CD4-positive, CD25-positive, alpha-beta regulatory T cell (primary cell): ENCODE measurements around the gene METTL26. TPM values are rescaled to one million over a fixed set of nuclear protein-coding genes. Genes with fewer than 3 reads are reported as not detected.

ENCODE experiments used
- ATAC-seq, 2 donors: fragments of 150-1000 bp; cut with Tn5 transposase; one replicate each; pipeline ENCODE4 v1.10.0; 2021; ENCODE audit warnings: low read depth in 2 of 2, moderate number of reproducible peaks in 2 of 2, moderate library complexity in 1 of 2
- DNase-seq, 3 donors: peaks; one replicate each; pipeline versions ENCODE4 v3.0.0 to v3.0.0-alpha.2; 2012 to 2022; ENCODE audit warnings: mixed read lengths in 1 of 3
- H3K27ac ChIP-seq: one replicate; pipeline ENCODE4 v1.7.0; 2013; ENCODE audit warnings: mild to moderate bottlenecking, low read length; ENCODE audit not compliant: insufficient read depth, poor library complexity, severe bottlenecking
- H3K27me3 ChIP-seq: one replicate; pipeline ENCODE4 v1.7.0; 2013; ENCODE audit warnings: low read length; ENCODE audit not compliant: control insufficient read depth, insufficient read depth
- H3K36me3 ChIP-seq: one replicate; pipeline ENCODE4 v1.7.0; 2013; ENCODE audit warnings: mild to moderate bottlenecking, low read length, moderate library complexity; ENCODE audit not compliant: control insufficient read depth, insufficient read depth
- H3K4me1 ChIP-seq: 2 replicates; pipeline ENCODE4 v1.7.0; 2013; ENCODE audit warnings: mild to moderate bottlenecking, low read length; ENCODE audit not compliant: insufficient read depth, control insufficient read depth, poor library complexity, severe bottlenecking
- H3K4me3 ChIP-seq: one replicate; pipeline ENCODE4 v1.7.0; 2013; ENCODE audit warnings: low read depth, mild to moderate bottlenecking, low read length, moderate library complexity
- H3K9me3 ChIP-seq, 2 experiments: 1 replicate in 1 of 2; 2 replicates in 1 of 2; pipeline ENCODE4 v1.7.0; 2013; ENCODE audit warnings: low read length in 2 of 2, mild to moderate bottlenecking in 1 of 2, moderate library complexity in 1 of 2; ENCODE audit not compliant: control insufficient read depth in 2 of 2
- H3K27ac Mint-ChIP-seq, 3 donors: one replicate each; pipeline ENCODE4 v1.8.0; 2020 to 2022; ENCODE audit warnings: mild to moderate bottlenecking in 3 of 3, mixed read lengths in 3 of 3, moderate library complexity in 2 of 3
- H3K27me3 Mint-ChIP-seq: one replicate; pipeline ENCODE4 v1.8.0; 2022; ENCODE audit warnings: mild to moderate bottlenecking, mixed read lengths
- H3K36me3 Mint-ChIP-seq: one replicate; pipeline ENCODE4 v1.8.0; 2020; ENCODE audit warnings: mixed read lengths
- H3K4me1 Mint-ChIP-seq, 4 donors: one replicate each; pipeline ENCODE4 v1.8.0; 2020 to 2022; ENCODE audit warnings: mixed read lengths in 4 of 4, mild to moderate bottlenecking in 1 of 4
- H3K4me3 Mint-ChIP-seq, 4 donors: one replicate each; pipeline ENCODE4 v1.8.0; 2020 to 2022; ENCODE audit warnings: mild to moderate bottlenecking in 4 of 4, mixed read lengths in 4 of 4, moderate library complexity in 3 of 4
- H3K9me3 Mint-ChIP-seq, 7 donors: one replicate each; pipeline ENCODE4 v1.8.0; 2020 to 2022; ENCODE audit warnings: mixed read lengths in 7 of 7, mild to moderate bottlenecking in 3 of 7, moderate library complexity in 2 of 7
- polyA plus RNA-seq, 4 donors: library from polyadenylated mRNA; unstranded; fragments of 300-500 nt; fragmentation: Illumina TruSeq; gene quantifications; one replicate each; pipeline ENCODE4 v1.2.3, GENCODE V29; 2021
- total RNA-seq: library from RNA; stranded (reverse); gene quantifications from one replicate; pipeline ENCODE4 v1.2.3, GENCODE V29; 2022

Gene METTL26
- total and polyA plus RNA-seq, 5 donors from 2014 or later = 45.3 to 133 (median 83.4) TPM

GRCh38 chr16:672371-672770 is 36.3 kb upstream of the METTL26 start:
- peaks cover 0 to 26% (median 2%) of the 10 kb centered on the region in 4 donors for H3K4me1 Mint-ChIP-seq
- no peak overlapping the region for H3K4me3 ChIP-seq
- no peaks in the 10 kb centered on the region for H3K9me3 Mint-ChIP-seq
- peaks cover 17% of the 10 kb centered on the region for H3K36me3 ChIP-seq
- H3K27ac Mint-ChIP-seq = no peak overlapping the region
- DNase-seq (no peak), ATAC-seq (no peak)
- H3K4me3 Mint-ChIP-seq = no peak overlapping the region
- H3K27me3 ChIP-seq = no peaks in the 10 kb centered on the region
- no peaks in the 10 kb centered on the region for H3K9me3 ChIP-seq
- no peaks in the 10 kb centered on the region for H3K36me3 Mint-ChIP-seq
- no peak overlapping the region for H3K27ac ChIP-seq
- no peaks in the 10 kb centered on the region for H3K27me3 Mint-ChIP-seq
- H3K4me1 ChIP-seq = peaks cover 29% of the 10 kb centered on the region

GRCh38 chr16:671353-672131 is 35.4 kb upstream of the METTL26 start:
- Mint-ChIP-seq H3K4me3 (peak overlapping the region in 3 of 4 donors; percentile 56 to 66 (median 61)), H3K36me3 (no peaks in the 10 kb centered on the region), H3K4me1 (peaks cover 0 to 20% (median 2%) of the 10 kb centered on the region in 4 donors), H3K9me3 (no peaks in the 10 kb centered on the region), H3K27ac (no peak overlapping the region), H3K27me3 (no peaks in the 10 kb centered on the region)
- H3K4me1 ChIP-seq = peaks cover 36% of the 10 kb centered on the region
- H3K36me3 ChIP-seq = peaks cover 17% of the 10 kb centered on the region
- no peaks in the 10 kb centered on the region for H3K9me3 ChIP-seq
- ATAC-seq (no peak), DNase-seq (no peak)
- H3K27me3 ChIP-seq = no peaks in the 10 kb centered on the region
- H3K4me3 ChIP-seq = no peak overlapping the region
- H3K27ac ChIP-seq = no peak overlapping the region

GRCh38 chr16:670485-671352 is 34.6 kb upstream of the METTL26 start:
- ATAC-seq (no peak), DNase-seq (no peak)
- Mint-ChIP-seq H3K36me3 (no peaks in the 10 kb centered on the region), H3K27me3 (no peaks in the 10 kb centered on the region), H3K27ac (no peak overlapping the region), H3K4me1 (peaks cover 0 to 20% (median 2%) of the 10 kb centered on the region in 4 donors), H3K4me3 (peak overlapping the region in 3 of 4 donors; percentile 66 to 71 (median 67)), H3K9me3 (no peaks in the 10 kb centered on the region)
- peaks cover 36% of the 10 kb centered on the region for H3K4me1 ChIP-seq
- H3K27ac ChIP-seq = no peak overlapping the region
- H3K27me3 ChIP-seq = no peaks in the 10 kb centered on the region
- no peak overlapping the region for H3K4me3 ChIP-seq
- H3K9me3 ChIP-seq = no peaks in the 10 kb centered on the region
- H3K36me3 ChIP-seq = peaks cover 17% of the 10 kb centered on the region

GRCh38 chr16:669666-670065 is 33.6 kb upstream of the METTL26 start:
- H3K4me1 ChIP-seq = peaks cover 26% of the 10 kb centered on the region
- no peaks in the 10 kb centered on the region for H3K9me3 Mint-ChIP-seq
- H3K4me3 ChIP-seq = no peak overlapping the region
- H3K4me1 Mint-ChIP-seq = peaks cover 0 to 13% (median 2%) of the 10 kb centered on the region in 4 donors
- DNase-seq (no peak), ATAC-seq (no peak)
- no peaks in the 10 kb centered on the region for H3K9me3 ChIP-seq
- H3K27me3 Mint-ChIP-seq = no peaks in the 10 kb centered on the region
- H3K27ac Mint-ChIP-seq = peak overlapping the region in 1 of 3 donors; percentile 65
- no peak overlapping the region for H3K27ac ChIP-seq
- H3K4me3 Mint-ChIP-seq = peak overlapping the region; percentile 38 to 75 (median 60)
- no peaks in the 10 kb centered on the region for H3K27me3 ChIP-seq
- H3K36me3 Mint-ChIP-seq = no peaks in the 10 kb centered on the region
- peaks cover 17% of the 10 kb centered on the region for H3K36me3 ChIP-seq

- no peaks in the 10 kb centered on the region for H3K36me3 Mint-ChIP-seq
- H3K9me3 Mint-ChIP-seq = no peaks in the 10 kb centered on the region
- peaks cover 25% of the 10 kb centered on the region for H3K4me1 ChIP-seq
- H3K4me3 Mint-ChIP-seq = peak overlapping the region in 3 of 4 donors; percentile 75 to 91 (median 78)
- H3K4me3 ChIP-seq = no peak overlapping the region
- H3K27me3 Mint-ChIP-seq = no peaks in the 10 kb centered on the region
- H3K36me3 ChIP-seq = peaks cover 17% of the 10 kb centered on the region
- peak overlapping the region in 1 of 3 donors; percentile 67 for H3K27ac Mint-ChIP-seq
- ATAC-seq = no peak
- no peaks in the 10 kb centered on the region for H3K9me3 ChIP-seq
- no peak for DNase-seq
- no peaks in the 10 kb centered on the region for H3K27me3 ChIP-seq
- peak overlapping the region; percentile 75 for H3K27ac ChIP-seq
- peaks cover 0 to 12% (median 2%) of the 10 kb centered on the region in 4 donors for H3K4me1 Mint-ChIP-seq
Measured at GRCh38 chr16:668519-669171, 32.5 kb upstream of the METTL26 start.

GRCh38 chr16:667780-668518 is 31.8 kb upstream of the METTL26 start, which contains the start of gene RHOT2:
RHOT2 (plus strand) TSS chr16:668132; CDS start chr16:668200, 68 bp downstream.
- Histone ChIP-seq H3K27ac (peak within 1 kb of the TSS; percentile 75), H3K4me3 (peak within 1 kb of the TSS; percentile 64), H3K9me3 (no peaks in the 10 kb centered on the region), H3K36me3 (peaks cover 16% of the 10 kb centered on the region), H3K4me1 (peaks cover 25% of the 10 kb centered on the region), H3K27me3 (no peaks in the 10 kb centered on the region)
- H3K4me3 Mint-ChIP-seq = peak within 1 kb of the TSS; percentile 78 to 91 (median 84)
- ATAC-seq (peak; percentile 96 to 98), DNase-seq (peak; percentile 86 to 96 (median 93))
- peaks cover 0 to 14% (median 2%) of the 10 kb centered on the region in 4 donors for H3K4me1 Mint-ChIP-seq
- H3K27me3 Mint-ChIP-seq = no peaks in the 10 kb centered on the region
- peak within 1 kb of the TSS; percentile 74 to 87 (median 79) for H3K27ac Mint-ChIP-seq
- H3K9me3 Mint-ChIP-seq = no peaks in the 10 kb centered on the region
- H3K36me3 Mint-ChIP-seq = no peaks in the 10 kb centered on the region
